ENCODE results near the gene PRR23E.

The PRR23E gene

GRCh38 chr3:127221037-127221436 is 28.1 kb downstream of the PRR23E start:
- Histone ChIP-seq H3K9me3 (ENCODE audit: control insufficient read depth, insufficient read depth, low read length) (0 out of 2 replicates have a peak, but pooled peaks cover 7% of the 10 kb centered on the region), H3K27ac (ENCODE audit: low read depth, low read length) (no peak overlapping the region), H3K27me3 (ENCODE audit: control insufficient read depth, insufficient read depth, low read length) (no peaks in the 10 kb centered on the region), H3K9ac (ENCODE audit: low read depth, low read length) (no peak overlapping the region), H3K4me3 (ENCODE audit: low read depth, low read length) (no peak overlapping the region), H3K36me3 (ENCODE audit: control insufficient read depth, insufficient read depth, low read length) (no peaks in the 10 kb centered on the region), H3K4me1 (ENCODE audit: control insufficient read depth, insufficient read depth, low read length) (no peaks in the 10 kb centered on the region)

- no peak overlapping the region for H3K4me3 ChIP-seq (ENCODE audit: low read depth, low read length)
- no peaks in the 10 kb centered on the region for H3K4me1 ChIP-seq (ENCODE audit: control insufficient read depth, insufficient read depth, low read length)
- H3K9ac ChIP-seq (ENCODE audit: low read depth, low read length): no peak overlapping the region
- H3K27me3 ChIP-seq (ENCODE audit: control insufficient read depth, insufficient read depth, low read length): no peaks in the 10 kb centered on the region
- H3K27ac ChIP-seq (ENCODE audit: low read depth, low read length): no peak overlapping the region
- no peaks in the 10 kb centered on the region for H3K36me3 ChIP-seq (ENCODE audit: control insufficient read depth, insufficient read depth, low read length)
- 0 out of 2 replicates have a peak, but pooled peaks cover 9% of the 10 kb centered on the region for H3K9me3 ChIP-seq (ENCODE audit: control insufficient read depth, insufficient read depth, low read length)
These were observed 28.6 kb downstream of the PRR23E start for GRCh38 chr3:127221446-127222035.

DNA sequence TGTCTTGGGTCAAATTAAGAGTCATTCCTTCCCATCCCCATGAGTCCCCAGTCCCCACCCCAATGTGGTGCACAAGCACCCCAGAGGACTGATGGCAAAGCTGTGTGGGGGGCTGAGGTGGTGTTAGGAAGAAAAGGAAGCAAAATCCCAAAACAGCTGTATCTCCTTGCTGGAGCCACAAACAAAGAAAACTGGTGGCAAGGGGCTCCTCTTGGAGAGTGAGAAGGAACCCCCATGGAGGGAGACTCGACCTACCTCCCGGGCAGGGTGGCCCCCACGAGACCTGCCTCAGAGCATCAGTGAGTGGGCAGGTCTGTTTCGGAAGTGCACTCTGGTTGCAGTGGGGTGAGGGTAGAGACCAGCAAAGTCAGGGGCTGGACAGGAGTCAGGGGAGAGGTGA is 29.2 kb downstream of the PRR23E start:
- no peak overlapping the region for H3K27ac ChIP-seq (ENCODE audit: low read depth, low read length)
- no peaks in the 10 kb centered on the region for H3K4me1 ChIP-seq (ENCODE audit: control insufficient read depth, insufficient read depth, low read length)
- H3K4me3 ChIP-seq (ENCODE audit: low read depth, low read length): no peak overlapping the region
- H3K9me3 ChIP-seq (ENCODE audit: control insufficient read depth, insufficient read depth, low read length): 0 out of 2 replicates have a peak, but pooled peaks cover 9% of the 10 kb centered on the region
- H3K27me3 ChIP-seq (ENCODE audit: control insufficient read depth, insufficient read depth, low read length): no peaks in the 10 kb centered on the region
- no peaks in the 10 kb centered on the region for H3K36me3 ChIP-seq (ENCODE audit: control insufficient read depth, insufficient read depth, low read length)
- H3K9ac ChIP-seq (ENCODE audit: low read depth, low read length): no peak overlapping the region

GRCh38 chr3:127222664-127223063 is 29.7 kb downstream of the PRR23E start:
- Histone ChIP-seq H3K27me3 (ENCODE audit: control insufficient read depth, insufficient read depth, low read length) (no peaks in the 10 kb centered on the region), H3K4me1 (ENCODE audit: control insufficient read depth, insufficient read depth, low read length) (no peaks in the 10 kb centered on the region), H3K9me3 (ENCODE audit: control insufficient read depth, insufficient read depth, low read length) (0 out of 2 replicates have a peak, but pooled peaks cover 9% of the 10 kb centered on the region), H3K27ac (ENCODE audit: low read depth, low read length) (no peak overlapping the region), H3K9ac (ENCODE audit: low read depth, low read length) (no peak overlapping the region), H3K4me3 (ENCODE audit: low read depth, low read length) (no peak overlapping the region), H3K36me3 (ENCODE audit: control insufficient read depth, insufficient read depth, low read length) (no peaks in the 10 kb centered on the region)

DNA sequence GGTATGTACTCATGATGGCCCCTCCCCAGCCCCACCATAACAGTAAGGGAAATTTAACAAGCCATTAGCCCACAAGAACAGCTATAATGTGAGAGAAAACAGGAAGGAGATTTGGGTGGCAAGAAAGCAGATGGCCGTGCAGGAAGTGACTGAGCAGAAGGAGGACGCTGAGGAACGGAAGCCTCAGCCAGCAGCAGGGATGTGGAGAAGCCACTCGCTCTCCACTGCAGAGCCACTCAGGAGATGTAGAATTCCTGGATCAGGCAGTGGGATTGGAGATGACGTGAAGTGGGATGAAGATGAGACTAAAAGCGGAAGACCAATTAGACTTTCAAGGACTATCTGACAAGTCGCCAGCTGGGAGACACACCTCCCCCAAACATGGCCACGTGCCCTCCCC is 31.2 kb downstream of the PRR23E start:
- Histone ChIP-seq H3K27me3 (ENCODE audit: control insufficient read depth, insufficient read depth, low read length) (no peaks in the 10 kb centered on the region), H3K4me1 (ENCODE audit: control insufficient read depth, insufficient read depth, low read length) (no peaks in the 10 kb centered on the region), H3K36me3 (ENCODE audit: control insufficient read depth, insufficient read depth, low read length) (no peaks in the 10 kb centered on the region), H3K27ac (ENCODE audit: low read depth, low read length) (no peak overlapping the region), H3K9me3 (ENCODE audit: control insufficient read depth, insufficient read depth, low read length) (0 out of 2 replicates have a peak, but pooled peaks cover 9% of the 10 kb centered on the region), H3K9ac (ENCODE audit: low read depth, low read length) (no peak overlapping the region), H3K4me3 (ENCODE audit: low read depth, low read length) (no peak overlapping the region)

DNA sequence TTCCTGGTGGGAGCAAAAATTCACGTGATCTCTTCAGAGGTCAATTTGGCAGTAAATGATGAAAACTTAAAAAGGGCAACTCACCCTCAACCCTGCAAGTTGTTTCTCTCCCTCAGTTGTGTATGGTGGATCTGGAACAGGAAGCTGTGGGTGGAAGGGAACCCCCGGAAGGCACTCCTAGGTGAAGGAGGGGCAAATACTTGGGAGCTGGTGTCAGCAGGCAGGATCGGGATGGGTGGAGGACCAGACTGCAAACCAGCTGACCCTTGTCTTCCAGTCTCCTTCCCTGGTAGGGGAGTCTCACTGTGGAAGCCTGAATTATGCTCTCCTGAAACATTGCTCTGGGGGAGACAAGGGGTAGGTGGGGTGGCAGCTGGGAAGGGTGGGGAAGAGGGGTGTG is 33.5 kb downstream of the PRR23E start:
- Histone ChIP-seq H3K9me3 (ENCODE audit: control insufficient read depth, insufficient read depth, low read length) (peaks cover 17% of the 10 kb centered on the region; the same call in 1 of the 2 replicates), H3K27ac (ENCODE audit: low read depth, low read length) (no peak overlapping the region), H3K4me3 (ENCODE audit: low read depth, low read length) (no peak overlapping the region), H3K9ac (ENCODE audit: low read depth, low read length) (no peak overlapping the region), H3K27me3 (ENCODE audit: control insufficient read depth, insufficient read depth, low read length) (no peaks in the 10 kb centered on the region), H3K4me1 (ENCODE audit: control insufficient read depth, insufficient read depth, low read length) (no peaks in the 10 kb centered on the region), H3K36me3 (ENCODE audit: control insufficient read depth, insufficient read depth, low read length) (no peaks in the 10 kb centered on the region)

GRCh38 chr3:127226946-127227842 is 34.3 kb downstream of the PRR23E start:
- no peaks in the 10 kb centered on the region for H3K27me3 ChIP-seq (ENCODE audit: control insufficient read depth, insufficient read depth, low read length)
- no peaks in the 10 kb centered on the region for H3K36me3 ChIP-seq (ENCODE audit: control insufficient read depth, insufficient read depth, low read length)
- H3K27ac ChIP-seq (ENCODE audit: low read depth, low read length): no peak overlapping the region
- H3K4me3 ChIP-seq (ENCODE audit: low read depth, low read length): no peak overlapping the region
- H3K4me1 ChIP-seq (ENCODE audit: control insufficient read depth, insufficient read depth, low read length): no peaks in the 10 kb centered on the region
- no peak overlapping the region for H3K9ac ChIP-seq (ENCODE audit: low read depth, low read length)
- peaks cover 17% of the 10 kb centered on the region; the same call in 1 of the 2 replicates for H3K9me3 ChIP-seq (ENCODE audit: control insufficient read depth, insufficient read depth, low read length)

GRCh38 chr3:127228866-127229265 is 35.9 kb downstream of the PRR23E start:
- Histone ChIP-seq H3K27ac (ENCODE audit: low read depth, low read length) (no peak overlapping the region), H3K9ac (ENCODE audit: low read depth, low read length) (no peak overlapping the region), H3K4me3 (ENCODE audit: low read depth, low read length) (no peak overlapping the region), H3K36me3 (ENCODE audit: control insufficient read depth, insufficient read depth, low read length) (no peaks in the 10 kb centered on the region), H3K9me3 (ENCODE audit: control insufficient read depth, insufficient read depth, low read length) (peaks cover 17% of the 10 kb centered on the region), H3K27me3 (ENCODE audit: control insufficient read depth, insufficient read depth, low read length) (no peaks in the 10 kb centered on the region), H3K4me1 (ENCODE audit: control insufficient read depth, insufficient read depth, low read length) (no peaks in the 10 kb centered on the region)

DNA sequence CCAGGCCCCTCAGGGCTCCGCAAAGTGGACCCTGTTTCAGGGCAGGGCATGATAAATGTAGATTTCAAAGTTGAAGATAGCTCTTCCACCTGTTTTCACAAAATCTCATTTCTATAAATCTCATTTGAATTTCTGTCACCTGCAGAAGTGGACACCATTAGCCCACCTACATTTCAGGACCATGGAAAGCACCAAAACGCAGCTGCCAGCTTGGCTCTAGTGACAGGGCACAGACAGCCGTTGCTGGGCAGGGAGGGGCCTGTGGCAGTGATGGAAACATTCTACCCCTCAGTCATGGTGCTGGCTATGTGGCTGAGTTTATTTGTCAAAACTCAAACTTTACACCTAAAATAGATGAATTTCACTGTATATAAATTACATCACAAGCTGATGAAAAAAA is 40.4 kb downstream of the PRR23E start:
- Histone ChIP-seq H3K27me3 (ENCODE audit: control insufficient read depth, insufficient read depth, low read length) (no peaks in the 10 kb centered on the region), H3K4me3 (ENCODE audit: low read depth, low read length) (no peak overlapping the region), H3K9me3 (ENCODE audit: control insufficient read depth, insufficient read depth, low read length) (peaks cover 7% of the 10 kb centered on the region), H3K36me3 (ENCODE audit: control insufficient read depth, insufficient read depth, low read length) (no peaks in the 10 kb centered on the region), H3K27ac (ENCODE audit: low read depth, low read length) (no peak overlapping the region), H3K9ac (ENCODE audit: low read depth, low read length) (no peak overlapping the region), H3K4me1 (ENCODE audit: control insufficient read depth, insufficient read depth, low read length) (no peaks in the 10 kb centered on the region)

GRCh38 chr3:127234778-127235177 is 41.8 kb downstream of the PRR23E start:
- H3K4me3 ChIP-seq (ENCODE audit: low read depth, low read length): no peak overlapping the region
- no peaks in the 10 kb centered on the region for H3K27me3 ChIP-seq (ENCODE audit: control insufficient read depth, insufficient read depth, low read length)
- no peak overlapping the region for H3K9ac ChIP-seq (ENCODE audit: low read depth, low read length)
- peaks cover 3% of the 10 kb centered on the region for H3K9me3 ChIP-seq (ENCODE audit: control insufficient read depth, insufficient read depth, low read length)
- H3K27ac ChIP-seq (ENCODE audit: low read depth, low read length): no peak overlapping the region
- H3K4me1 ChIP-seq (ENCODE audit: control insufficient read depth, insufficient read depth, low read length): no peaks in the 10 kb centered on the region
- no peaks in the 10 kb centered on the region for H3K36me3 ChIP-seq (ENCODE audit: control insufficient read depth, insufficient read depth, low read length)

- Histone ChIP-seq H3K27ac (ENCODE audit: low read depth, low read length) (no peak overlapping the region), H3K4me3 (ENCODE audit: low read depth, low read length) (no peak overlapping the region), H3K36me3 (ENCODE audit: control insufficient read depth, insufficient read depth, low read length) (no peaks in the 10 kb centered on the region), H3K9ac (ENCODE audit: low read depth, low read length) (no peak overlapping the region), H3K4me1 (ENCODE audit: control insufficient read depth, insufficient read depth, low read length) (no peaks in the 10 kb centered on the region), H3K27me3 (ENCODE audit: control insufficient read depth, insufficient read depth, low read length) (no peaks in the 10 kb centered on the region), H3K9me3 (ENCODE audit: control insufficient read depth, insufficient read depth, low read length) (peaks cover 2% of the 10 kb centered on the region)
These were observed 42.8 kb downstream of the PRR23E start for GRCh38 chr3:127235706-127236105.
